Activated T-cell treated with anti-CD3 and anti-CD28 coated beads, Interleukin-2, amount 50 U/mL, for 72 hours (primary cell): Measurements from ENCODE around the gene HCFC1R1. TPM values are rescaled to one million over a fixed set of nuclear protein-coding genes. Genes with fewer than 3 reads are reported as not detected.
A peak's percentile ranks its signal among the peaks of the same experiment; 100 is the strongest.

Source experiments
- ATAC-seq, 2 donors: fragments of 150-1000 bp; cut with Tn5 transposase; replicated peaks in 1 of 2; 2 replicates each; pipeline ENCODE4 v1.10.0; 2021; ENCODE audit warnings: moderate library complexity in 2 of 2, mild to moderate bottlenecking in 1 of 2
- DNase-seq, 2 donors: peaks; one replicate each; pipeline ENCODE4 v3.0.0; 2021 to 2022; ENCODE audit warnings: mixed read lengths in 1 of 2
- H3K27ac Mint-ChIP-seq: one replicate; pipeline ENCODE4 v1.8.0; 2022; ENCODE audit warnings: mild to moderate bottlenecking, moderate library complexity, mixed read lengths
- H3K27me3 Mint-ChIP-seq: one replicate; pipeline ENCODE4 v1.8.0; 2022; ENCODE audit warnings: low read depth, mixed read lengths
- H3K36me3 Mint-ChIP-seq, 2 donors: one replicate each; pipeline ENCODE4 v1.8.0; 2022; ENCODE audit warnings: mixed read lengths in 2 of 2, mild to moderate bottlenecking in 1 of 2; ENCODE audit not compliant: insufficient read depth in 2 of 2
- H3K4me1 Mint-ChIP-seq: one replicate; pipeline ENCODE4 v1.8.0; 2022; ENCODE audit warnings: low read depth, mixed read lengths
- H3K4me3 Mint-ChIP-seq, 2 donors: one replicate each; pipeline ENCODE4 v1.8.0; 2022; ENCODE audit warnings: mild to moderate bottlenecking in 2 of 2, mixed read lengths in 2 of 2, moderate library complexity in 2 of 2
- H3K9me3 Mint-ChIP-seq, 2 donors: one replicate each; pipeline ENCODE4 v1.8.0; 2022; ENCODE audit warnings: mixed read lengths in 2 of 2
- total RNA-seq, 2 donors: library from RNA; stranded (reverse); gene quantifications; one replicate each; pipeline ENCODE4 v1.2.3, GENCODE V29; 2022

The HCFC1R1 gene
- total RNA-seq, 2 donors from 2014 or later, result 27.6 to 32.8 TPM

DNA sequence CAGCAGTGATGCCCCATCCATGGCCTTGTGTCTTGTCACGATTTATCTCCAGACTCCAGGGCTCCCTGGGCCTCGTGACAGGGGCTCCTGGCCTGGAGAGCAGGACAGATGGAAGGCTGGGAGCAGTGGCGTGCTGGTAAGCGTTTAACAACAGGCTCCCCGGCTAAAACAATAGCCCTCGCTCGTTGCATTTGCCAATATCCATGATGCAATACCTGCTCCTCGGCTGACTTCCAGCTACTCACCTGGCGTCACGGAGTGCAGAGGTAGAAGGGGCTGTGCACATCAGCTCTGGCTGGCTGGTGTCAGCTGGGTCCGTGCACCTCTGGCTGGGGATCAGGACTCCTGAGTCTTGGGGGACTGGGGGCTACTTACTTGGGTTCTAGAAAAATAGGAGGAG is 14.5 kb upstream of the HCFC1R1 start:
- no peak for ATAC-seq
- Mint-ChIP-seq H3K4me1 (peaks cover 19% of the 10 kb centered on the region), H3K4me3 (no peak overlapping the region), H3K36me3 (peaks cover 0 to 1% of the 10 kb centered on the region in 2 donors), H3K9me3 (no peaks in the 10 kb centered on the region), H3K27me3 (peaks cover 77% of the 10 kb centered on the region), H3K27ac (no peak overlapping the region)
- DNase-seq, result no peak

DNA sequence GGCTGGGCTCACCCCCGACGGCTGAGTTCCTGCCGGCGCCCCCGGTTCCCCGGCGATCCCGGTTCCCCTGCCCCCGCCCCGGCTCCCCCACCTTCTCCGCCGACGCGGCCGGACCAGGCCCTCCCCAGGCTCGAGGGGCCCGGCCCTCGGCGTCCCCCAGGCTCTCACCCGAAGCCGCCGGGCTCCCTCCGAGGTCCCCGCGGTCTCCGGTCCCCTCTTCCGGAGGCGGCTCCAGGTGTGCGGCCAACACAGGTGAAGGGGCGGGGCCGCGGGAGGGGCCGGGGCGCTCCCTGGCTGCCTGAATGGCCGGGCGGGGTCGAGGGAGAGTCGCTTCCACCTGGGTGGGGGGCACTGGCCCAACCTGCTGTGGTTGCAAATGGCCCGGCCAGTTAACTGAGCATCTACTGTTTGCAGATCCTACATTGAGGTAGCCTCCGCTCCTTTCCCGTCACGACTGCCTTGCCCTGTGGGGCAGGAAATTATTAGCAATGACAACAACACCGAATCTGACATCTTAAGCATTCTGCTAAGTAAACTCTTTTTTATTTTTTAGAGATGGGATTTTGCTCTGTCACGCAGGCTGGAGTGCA is 13.1 kb upstream of the HCFC1R1 start, which contains the start of gene BICDL2:
Gene BICDL2, minus strand, starts transcription at position 219 of the 590 bp plus-strand sequence. CDS start 1,448 bp downstream, outside the sequence.
- peaks cover 84% of the 10 kb centered on the region for H3K27me3 Mint-ChIP-seq
- no peak within 1 kb of the TSS for H3K27ac Mint-ChIP-seq
- no peaks in the 10 kb centered on the region for H3K9me3 Mint-ChIP-seq
- H3K36me3 Mint-ChIP-seq, result peaks cover 0 to 1% of the 10 kb centered on the region in 2 donors
- H3K4me3 Mint-ChIP-seq, result peak within 1 kb of the TSS; percentile 58 to 64
- DNase-seq (no peak), ATAC-seq (no peak)
- H3K4me1 Mint-ChIP-seq, result peaks cover 27% of the 10 kb centered on the region

DNA sequence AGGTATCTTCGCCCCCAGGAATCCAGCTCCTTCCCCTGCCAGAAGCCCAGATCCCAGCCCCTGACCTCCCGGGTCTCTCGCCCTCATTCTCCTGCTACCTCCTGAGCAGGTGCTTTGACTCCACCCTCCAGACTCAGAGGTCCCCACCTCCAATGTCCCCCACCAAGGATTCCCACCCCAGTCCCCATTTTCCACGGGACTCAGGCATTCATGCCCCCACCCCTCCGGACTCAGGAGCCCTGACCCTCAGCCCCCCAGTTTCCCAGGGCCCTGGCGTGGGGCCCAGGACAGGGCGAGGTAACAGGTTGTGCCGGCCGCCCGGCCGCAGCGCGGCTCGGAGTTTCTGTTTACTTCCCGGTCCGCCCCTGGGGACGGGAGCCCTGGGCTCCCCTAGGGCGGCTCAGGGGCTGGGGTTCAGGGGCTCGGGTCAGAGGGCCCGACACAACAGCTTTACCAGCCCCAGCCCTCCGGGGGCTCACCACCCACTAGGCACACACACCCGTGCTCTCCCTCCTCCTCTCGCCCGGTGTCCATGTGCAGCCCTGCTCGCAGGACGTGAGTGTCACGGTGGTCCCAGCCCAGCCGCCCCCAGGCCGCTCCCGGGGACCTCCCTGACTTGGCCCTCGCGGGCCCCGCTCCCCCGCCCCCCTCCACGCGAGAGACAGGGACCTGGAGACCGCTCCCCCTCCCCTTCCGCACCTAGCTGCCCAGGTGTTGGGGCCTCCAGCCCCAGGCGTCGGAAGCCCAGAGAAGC is 12.4 kb upstream of the HCFC1R1 start:
- peaks cover 86% of the 10 kb centered on the region for H3K27me3 Mint-ChIP-seq
- H3K36me3 Mint-ChIP-seq, result peaks cover 0 to 1% of the 10 kb centered on the region in 2 donors
- H3K4me1 Mint-ChIP-seq, result peaks cover 27% of the 10 kb centered on the region
- ATAC-seq (no peak), DNase-seq (no peak)
- no peaks in the 10 kb centered on the region for H3K9me3 Mint-ChIP-seq
- H3K27ac Mint-ChIP-seq, result no peak overlapping the region
- H3K4me3 Mint-ChIP-seq, result peak overlapping the region in 1 of 2 donors; percentile 36

DNA sequence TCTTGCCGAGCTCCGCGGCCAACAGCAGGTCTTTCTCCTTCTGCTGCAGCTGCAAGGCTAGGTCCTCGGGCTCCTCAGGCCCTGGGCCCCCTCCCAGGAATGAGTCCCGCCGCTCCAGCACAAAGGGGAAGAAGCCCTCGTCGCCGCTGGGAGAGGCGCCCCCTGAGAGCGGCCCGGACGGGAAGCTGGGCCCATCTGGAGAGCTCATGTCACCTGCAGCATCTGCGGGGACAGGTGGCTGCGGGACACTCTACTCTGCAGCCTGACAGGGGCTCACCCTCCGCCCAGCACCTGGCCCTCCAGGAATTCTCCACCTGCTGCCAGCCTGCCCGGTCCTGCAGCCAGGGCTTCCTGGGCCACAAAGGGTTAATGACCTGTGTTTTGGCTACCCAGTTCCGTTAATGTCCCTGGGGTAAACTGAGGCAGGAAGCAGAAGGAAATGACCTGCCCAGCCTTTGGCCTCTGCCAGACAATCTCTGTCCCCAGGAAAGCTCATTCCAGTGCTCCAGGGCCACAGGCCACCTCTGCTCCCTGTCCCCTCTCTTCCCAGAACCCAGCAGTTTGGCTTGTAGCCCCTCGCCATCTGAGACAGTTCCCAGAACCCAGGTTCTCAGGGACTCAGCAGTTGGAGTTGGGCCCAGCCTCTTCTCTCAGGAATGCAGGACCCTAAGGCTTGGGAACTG is 11.7 kb upstream of the HCFC1R1 start:
- Mint-ChIP-seq H3K27ac (no peak overlapping the region), H3K9me3 (no peaks in the 10 kb centered on the region), H3K27me3 (peaks cover 87% of the 10 kb centered on the region), H3K36me3 (peaks cover 0 to 1% of the 10 kb centered on the region in 2 donors), H3K4me3 (peak overlapping the region in 1 of 2 donors; percentile 36), H3K4me1 (peaks cover 27% of the 10 kb centered on the region)
- ATAC-seq (no peak), DNase-seq (no peak)

DNA sequence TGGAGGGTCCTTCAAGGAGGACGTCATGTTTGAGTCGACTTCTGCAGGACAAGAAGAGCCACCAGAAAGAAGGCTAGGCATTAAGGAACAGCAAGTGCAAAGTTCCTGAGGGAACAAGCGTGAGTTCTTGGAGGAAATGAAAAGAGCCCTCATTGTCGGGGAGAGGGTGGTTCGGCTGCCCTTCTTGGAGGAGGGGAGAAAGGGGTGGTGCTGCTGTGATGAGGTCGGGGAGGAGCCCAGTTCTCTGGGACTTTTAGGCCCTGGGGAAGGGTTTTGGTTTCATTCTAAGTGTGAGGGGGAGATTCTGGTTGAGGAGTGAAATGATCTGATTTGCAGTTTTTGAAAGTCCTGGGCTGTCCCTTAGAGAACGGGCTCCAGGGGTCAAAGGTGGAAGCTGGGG is 8.9 kb upstream of the HCFC1R1 start:
- Mint-ChIP-seq H3K4me3 (no peak overlapping the region), H3K4me1 (peaks cover 40% of the 10 kb centered on the region), H3K9me3 (no peaks in the 10 kb centered on the region), H3K27ac (no peak overlapping the region), H3K36me3 (peaks cover 0 to 1% of the 10 kb centered on the region in 2 donors), H3K27me3 (peaks cover 81% of the 10 kb centered on the region)
- ATAC-seq, result no peak
- no peak for DNase-seq

DNA sequence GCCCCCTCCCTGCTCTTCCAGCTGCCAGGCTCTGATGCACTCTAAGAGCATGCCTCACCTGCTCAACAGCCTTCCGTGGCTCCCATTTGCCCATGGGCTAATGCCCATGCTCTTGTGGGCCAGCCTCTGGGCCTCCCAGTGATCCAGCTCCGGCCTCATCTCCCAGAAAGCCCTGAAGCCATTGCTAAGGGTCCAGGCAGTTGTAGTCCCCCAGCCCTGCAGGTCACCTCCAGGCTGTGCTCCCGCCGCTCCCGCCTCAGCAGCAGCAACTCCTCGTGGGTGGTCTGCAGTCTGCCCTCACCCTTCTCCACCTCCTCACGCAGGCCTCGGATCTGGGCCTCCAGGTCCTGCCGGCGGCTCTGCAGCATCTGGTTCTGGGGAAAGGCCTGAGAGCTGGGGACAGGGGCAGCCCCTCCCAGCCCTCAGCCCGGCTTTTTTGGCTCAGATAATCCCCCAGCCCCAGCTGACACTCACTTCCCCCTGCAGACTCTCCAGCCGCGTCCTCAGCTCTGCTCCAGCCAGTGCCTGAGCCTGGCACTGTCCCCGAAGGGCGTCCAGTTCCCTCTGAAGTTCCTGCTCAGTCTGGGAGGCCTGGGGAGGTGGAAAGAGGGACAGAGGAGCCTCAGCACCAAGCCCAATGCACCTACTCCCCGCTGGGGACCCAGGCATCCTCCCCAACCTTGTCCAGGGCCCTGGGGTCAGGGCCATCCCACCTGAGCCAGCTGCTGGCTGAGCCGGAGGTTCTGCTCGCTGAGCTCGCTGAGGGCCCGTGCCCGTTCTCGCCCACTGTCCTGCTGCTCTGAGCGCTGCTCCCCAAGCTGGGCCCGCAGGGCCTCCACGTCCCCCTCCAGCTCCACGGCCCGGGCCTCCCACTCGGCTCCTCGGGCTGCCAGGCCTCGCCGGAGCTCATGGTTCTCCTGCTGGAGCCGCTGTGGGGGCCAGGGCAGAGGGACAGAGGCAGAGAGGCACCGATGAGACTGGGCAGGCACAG is 6.8 kb upstream of the HCFC1R1 start:
- Mint-ChIP-seq H3K27ac (no peak overlapping the region), H3K27me3 (peaks cover 66% of the 10 kb centered on the region), H3K4me3 (peak overlapping the region; percentile 69 to 84), H3K36me3 (peaks cover 0 to 5% of the 10 kb centered on the region in 2 donors), H3K4me1 (peaks cover 31% of the 10 kb centered on the region), H3K9me3 (no peaks in the 10 kb centered on the region)
- ATAC-seq, result no peak
- no peak for DNase-seq

DNA sequence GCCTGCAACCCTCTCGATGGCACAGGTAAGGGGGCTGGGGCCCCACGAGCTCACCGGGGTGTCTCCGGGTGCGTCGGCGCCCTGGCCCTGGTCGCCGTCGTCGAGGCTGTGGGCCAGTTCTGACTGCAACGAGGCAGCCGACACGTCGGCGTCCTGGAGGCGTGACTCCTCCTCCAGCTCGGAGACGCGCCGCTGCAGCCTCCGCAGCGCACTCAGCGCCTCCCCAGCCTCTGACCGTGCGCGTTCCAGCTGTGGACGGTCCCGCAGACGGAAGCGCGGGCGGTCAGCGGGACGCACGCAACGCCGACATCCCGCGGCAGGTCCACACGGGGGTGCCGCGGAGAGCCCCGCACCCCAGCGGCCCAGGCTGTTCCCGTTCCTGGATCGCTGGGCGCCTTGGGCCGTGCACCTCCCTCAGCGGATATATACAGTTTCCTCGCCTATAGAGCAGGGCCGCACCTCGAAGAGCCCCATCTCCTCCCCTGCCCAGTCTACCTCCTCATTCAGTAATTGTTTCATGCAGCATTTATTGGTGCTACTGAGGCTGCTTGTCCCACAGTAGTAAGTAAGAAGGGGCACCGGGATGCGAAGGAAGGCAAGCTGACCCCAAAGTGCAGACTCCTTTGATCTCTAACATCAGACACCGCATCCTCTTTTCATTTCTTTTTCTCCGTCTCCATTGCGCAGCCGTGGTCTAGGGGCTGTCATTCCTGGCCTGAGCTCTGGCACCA is 5.9 kb upstream of the HCFC1R1 start:
- Mint-ChIP-seq H3K4me3 (peak overlapping the region; percentile 69 to 84), H3K4me1 (peaks cover 37% of the 10 kb centered on the region), H3K36me3 (peaks cover 0 to 5% of the 10 kb centered on the region in 2 donors), H3K27ac (no peak overlapping the region), H3K9me3 (no peaks in the 10 kb centered on the region), H3K27me3 (peaks cover 58% of the 10 kb centered on the region)
- peak; percentile 67 to 68 for ATAC-seq
- DNase-seq, result peak; percentile 65 to 75

DNA sequence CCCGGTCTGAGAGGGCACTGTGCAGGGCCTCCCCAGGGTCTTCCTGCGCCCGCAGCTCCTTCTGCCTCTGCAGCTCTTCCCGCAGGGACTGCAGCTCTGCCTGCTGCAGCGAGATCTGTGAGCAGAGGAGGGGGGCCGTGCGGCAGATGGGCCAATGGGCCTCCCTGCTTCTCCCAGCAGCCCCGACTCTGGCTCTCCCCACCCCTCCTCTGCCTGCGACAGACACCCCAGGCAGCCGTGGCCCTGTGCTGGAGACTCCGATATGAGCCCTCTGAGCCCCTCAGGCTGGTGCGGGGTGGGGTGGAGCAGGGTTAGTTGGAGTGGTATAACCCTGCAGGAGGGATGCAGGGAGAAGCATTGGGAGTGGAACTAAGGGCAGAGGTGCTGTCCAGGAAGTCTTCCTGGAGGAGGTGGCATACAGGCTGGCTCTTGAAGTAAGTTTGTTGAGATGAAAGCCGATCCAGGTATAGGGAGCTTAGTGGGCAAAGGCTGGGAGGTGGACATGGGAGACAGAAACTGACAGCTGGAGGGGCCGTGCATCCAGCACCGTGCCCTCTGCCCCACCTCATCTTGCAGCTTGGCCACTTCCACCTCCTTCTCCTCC is 5.1 kb upstream of the HCFC1R1 start:
- Mint-ChIP-seq H3K36me3 (peaks cover 0 to 5% of the 10 kb centered on the region in 2 donors), H3K27ac (no peak overlapping the region), H3K4me3 (peak overlapping the region; percentile 69 to 84), H3K27me3 (peaks cover 49% of the 10 kb centered on the region), H3K9me3 (no peaks in the 10 kb centered on the region), H3K4me1 (peaks cover 43% of the 10 kb centered on the region)
- ATAC-seq (no peak), DNase-seq (no peak)

DNA sequence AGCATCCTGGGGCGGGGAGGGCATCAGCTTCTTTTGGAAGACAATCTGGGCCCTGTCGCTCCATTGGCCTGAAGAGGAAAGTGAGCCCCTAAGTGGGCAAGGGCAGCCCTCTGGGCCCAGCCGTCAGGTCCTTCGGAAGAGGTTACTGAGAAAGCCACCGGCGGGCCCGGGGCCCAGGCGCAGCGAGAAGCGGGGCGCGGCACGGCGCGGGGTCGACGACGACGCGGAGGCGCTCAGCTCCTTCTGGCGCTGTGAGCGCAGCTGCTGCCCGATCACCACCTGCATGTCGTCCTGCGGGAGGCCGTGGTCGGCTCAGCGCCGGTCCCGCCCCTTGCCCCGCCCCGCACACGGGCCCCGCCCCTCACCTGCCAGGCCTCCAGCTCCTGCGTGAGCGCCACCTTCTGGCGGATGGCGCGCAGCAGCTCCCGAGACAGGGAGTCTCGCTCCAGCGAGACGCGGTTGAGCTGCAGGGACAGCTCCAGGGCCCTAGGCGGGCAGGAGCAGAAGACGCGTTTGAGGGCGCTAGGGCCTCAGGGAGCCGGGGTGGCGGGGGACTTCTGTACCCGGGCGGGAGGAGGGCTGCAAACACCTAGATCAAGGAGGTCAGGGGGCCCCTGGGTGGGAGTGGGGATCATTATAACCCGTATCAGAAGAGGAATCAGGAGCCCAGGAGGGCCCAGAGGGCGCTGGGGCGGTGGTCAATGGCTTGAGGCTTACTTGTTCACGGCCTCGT is 4.4 kb upstream of the HCFC1R1 start:
- Mint-ChIP-seq H3K27ac (no peak overlapping the region), H3K4me3 (peak overlapping the region; percentile 60 to 69), H3K27me3 (peaks cover 42% of the 10 kb centered on the region), H3K9me3 (no peaks in the 10 kb centered on the region), H3K4me1 (peaks cover 48% of the 10 kb centered on the region), H3K36me3 (peaks cover 0 to 5% of the 10 kb centered on the region in 2 donors)
- peak; percentile 88 to 89 for DNase-seq
- ATAC-seq, result peak; percentile 38 to 47

DNA sequence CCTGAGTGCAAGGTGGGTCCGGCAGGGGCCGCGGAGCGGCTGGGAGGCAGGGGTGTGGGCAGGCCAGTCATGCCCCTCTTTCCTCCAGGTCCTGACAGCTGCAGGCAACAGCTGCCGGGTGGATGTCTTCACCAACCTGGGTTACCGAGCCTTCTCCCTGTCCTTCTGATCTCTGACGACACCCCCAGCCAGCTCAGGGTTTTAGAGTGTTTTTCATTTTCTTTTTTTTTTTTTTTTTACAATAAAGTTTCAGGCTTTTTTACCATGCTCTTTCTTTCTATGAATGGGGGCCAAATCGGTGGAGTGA is 3.7 kb upstream of the HCFC1R1 start:
- Mint-ChIP-seq H3K27me3 (peaks cover 35% of the 10 kb centered on the region), H3K4me3 (peak overlapping the region in 1 of 2 donors; percentile 69), H3K4me1 (peaks cover 51% of the 10 kb centered on the region), H3K36me3 (peaks cover 0 to 5% of the 10 kb centered on the region in 2 donors), H3K9me3 (no peaks in the 10 kb centered on the region), H3K27ac (no peak overlapping the region)
- DNase-seq (no peak), ATAC-seq (no peak)
